IPS-18c (cell line): ENCODE measurements around the gene PARD3B.
"Not testable (repeated sequence)": the region's sequence is repeated elsewhere in the genome, so short reads cannot be mapped to it uniquely, and the experiment has no call there.

Experiments used
- H3K4me3 ChIP-seq: 2 replicates; pipeline ENCODE4 v1.7.0; 2013; ENCODE audit warnings: low read depth, mild to moderate bottlenecking, low read length, moderate library complexity; ENCODE audit not compliant: insufficient read depth
- H3K9me3 ChIP-seq: one replicate; pipeline ENCODE4 v1.6.1; 2013; ENCODE audit warnings: mild to moderate bottlenecking, low read length, moderate library complexity; ENCODE audit not compliant: control insufficient read depth, insufficient read depth

The PARD3B gene

GRCh38 chr2:205193125-205193835, 648.0 kb downstream of the PARD3B start:
- no peak overlapping the region for H3K4me3 ChIP-seq
- H3K9me3 ChIP-seq: no peaks in the 10 kb centered on the region

GRCh38 chr2:205193836-205194228, 648.6 kb downstream of the PARD3B start:
- no peaks in the 10 kb centered on the region for H3K9me3 ChIP-seq
- H3K4me3 ChIP-seq: no peak overlapping the region

- no peaks in the 10 kb centered on the region for H3K9me3 ChIP-seq
- H3K4me3 ChIP-seq: no peak overlapping the region
Measured at GRCh38 chr2:205197468-205198139, 652.3 kb downstream of the PARD3B start.

- Histone ChIP-seq H3K4me3 (no peak overlapping the region), H3K9me3 (no peaks in the 10 kb centered on the region)
Measured at GRCh38 chr2:205198140-205198525, 652.9 kb downstream of the PARD3B start.

- Histone ChIP-seq H3K9me3 (peaks cover 3% of the 10 kb centered on the region), H3K4me3 (no peak overlapping the region)
Measured at GRCh38 chr2:205199165-205199850, 654.0 kb downstream of the PARD3B start.

GRCh38 chr2:205210494-205210893, 665.2 kb downstream of the PARD3B start:
- H3K9me3 ChIP-seq: peaks cover 2% of the 10 kb centered on the region
- H3K4me3 ChIP-seq: no peak overlapping the region

- H3K4me3 ChIP-seq: no peak overlapping the region
- H3K9me3 ChIP-seq: no peaks in the 10 kb centered on the region
Measured at GRCh38 chr2:205212357-205212756, 667.1 kb downstream of the PARD3B start.

GRCh38 chr2:205216092-205216491, 670.8 kb downstream of the PARD3B start:
- Histone ChIP-seq H3K4me3 (no peak overlapping the region), H3K9me3 (no peaks in the 10 kb centered on the region)

GRCh38 chr2:205216580-205216979, 671.3 kb downstream of the PARD3B start:
- Histone ChIP-seq H3K4me3 (no peak overlapping the region), H3K9me3 (no peaks in the 10 kb centered on the region)

- no peak overlapping the region for H3K4me3 ChIP-seq
- H3K9me3 ChIP-seq: no peaks in the 10 kb centered on the region
Measured at GRCh38 chr2:205217004-205217403, 671.7 kb downstream of the PARD3B start.

GRCh38 chr2:205218056-205218455, 672.8 kb downstream of the PARD3B start:
- Histone ChIP-seq H3K4me3 (no peak overlapping the region), H3K9me3 (no peaks in the 10 kb centered on the region)

- not testable (repeated sequence) for H3K4me3 ChIP-seq, H3K9me3 ChIP-seq
Measured at GRCh38 chr2:205218816-205219215, 673.5 kb downstream of the PARD3B start.

GRCh38 chr2:205220559-205220958, 675.3 kb downstream of the PARD3B start:
- Histone ChIP-seq H3K4me3 (no peak overlapping the region), H3K9me3 (no peaks in the 10 kb centered on the region)

- H3K4me3 ChIP-seq: no peak overlapping the region
- no peaks in the 10 kb centered on the region for H3K9me3 ChIP-seq
Measured at GRCh38 chr2:205232086-205232485, 686.8 kb downstream of the PARD3B start.

GRCh38 chr2:205235434-205235833, 690.2 kb downstream of the PARD3B start:
- H3K4me3 ChIP-seq: no peak overlapping the region
- H3K9me3 ChIP-seq: no peaks in the 10 kb centered on the region

GRCh38 chr2:205237524-205237923, 692.2 kb downstream of the PARD3B start:
- no peaks in the 10 kb centered on the region for H3K9me3 ChIP-seq
- no peak overlapping the region for H3K4me3 ChIP-seq

GRCh38 chr2:205245001-205245400, 699.7 kb downstream of the PARD3B start:
- Histone ChIP-seq H3K4me3 (no peak overlapping the region), H3K9me3 (no peaks in the 10 kb centered on the region)

- Histone ChIP-seq H3K9me3 (no peaks in the 10 kb centered on the region), H3K4me3 (no peak overlapping the region)
Measured at GRCh38 chr2:205245652-205246051, 700.4 kb downstream of the PARD3B start.
